Lower lobe of right lung (tissue), 2 donors: Measurements from ENCODE around the gene CEACAM8. TPM values are rescaled to one million over a fixed set of nuclear protein-coding genes. Genes with fewer than 3 reads are reported as not detected.

ENCODE experiments used
- ATAC-seq, 2 donors: fragments of 200-7000 bp; cut with Tn5 transposase; one replicate each; pipeline ENCODE4 v1.9.1; 2020 to 2022; ENCODE audit warnings: mild to moderate bottlenecking in 2 of 2, moderate library complexity in 2 of 2
- DNase-seq: peaks from one replicate; pipeline ENCODE4 v3.0.0-alpha.2; 2020
- H3K27ac ChIP-seq: fragments of 200-600 bp; one replicate; pipeline ENCODE4 v1.8.0; 2022
- H3K27me3 ChIP-seq: fragments of 200-600 bp; one replicate; pipeline ENCODE4 v1.8.0; 2022; ENCODE audit warnings: low read depth
- H3K36me3 ChIP-seq: fragments of 200-600 bp; one replicate; pipeline ENCODE4 v1.8.0; 2022; ENCODE audit warnings: mild to moderate bottlenecking
- H3K4me1 ChIP-seq: fragments of 200-600 bp; one replicate; pipeline ENCODE4 v1.8.0; 2022
- H3K4me3 ChIP-seq: fragments of 200-600 bp; one replicate; pipeline ENCODE4 v1.8.0; 2022; ENCODE audit warnings: mild to moderate bottlenecking
- H3K9me3 ChIP-seq: fragments of 200-600 bp; one replicate; pipeline ENCODE4 v1.8.0; 2022
- intact Hi-C: fragments of 100-400 bp; cut with DNase I; formaldehyde crosslinking; loops from one replicate; pipeline ENCODE4 v1.11.0; 2022
- total RNA-seq: library from RNA; stranded (reverse); fragmentation: NEBNext Ultra II Directional; extraction: Animal tissue kit (Norgen Biotek cat#: 25700); gene quantifications from one replicate; pipeline ENCODE4 v1.2.1, GENCODE V29; 2021
- TF ChIP-seq, protein P1 (sequence below): fragments of 200-600 bp; IDR thresholded peaks from one replicate; pipeline ENCODE4 v1.8.0; 2022; ENCODE audit warnings: antibody characterized with exemption, mild to moderate bottlenecking
- donor health status: DM: no; HTN: yes; CAD: no; lungs with severe emphysema.

Gene CEACAM8
- total RNA-seq, 1 donor from 2014 or later: 0.53 TPM

DNA sequence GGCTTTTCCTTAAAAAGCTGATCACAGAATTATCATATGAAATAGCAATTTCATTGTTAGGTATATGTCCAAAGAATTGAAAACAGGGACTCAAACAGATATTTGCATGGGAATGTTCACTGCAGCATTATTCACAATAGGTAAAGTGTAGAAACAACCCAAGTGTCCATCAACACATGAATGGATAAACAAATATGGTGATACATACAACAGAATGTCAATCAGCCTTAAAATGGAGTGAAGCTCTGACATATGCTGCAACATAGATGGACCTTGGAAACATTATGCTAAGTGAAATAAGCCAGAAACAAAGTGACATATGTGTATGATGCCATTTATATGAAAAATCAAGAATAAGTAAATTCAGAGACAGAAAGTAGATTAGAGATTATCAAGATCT is 60.3 kb downstream of the CEACAM8 start:
- no peaks in the 10 kb centered on the region for H3K4me1 ChIP-seq
- ATAC-seq: no peak
- no peaks in the 10 kb centered on the region for H3K27me3 ChIP-seq
- no peaks in the 10 kb centered on the region for H3K36me3 ChIP-seq
- TF ChIP-seq, protein P1, sequence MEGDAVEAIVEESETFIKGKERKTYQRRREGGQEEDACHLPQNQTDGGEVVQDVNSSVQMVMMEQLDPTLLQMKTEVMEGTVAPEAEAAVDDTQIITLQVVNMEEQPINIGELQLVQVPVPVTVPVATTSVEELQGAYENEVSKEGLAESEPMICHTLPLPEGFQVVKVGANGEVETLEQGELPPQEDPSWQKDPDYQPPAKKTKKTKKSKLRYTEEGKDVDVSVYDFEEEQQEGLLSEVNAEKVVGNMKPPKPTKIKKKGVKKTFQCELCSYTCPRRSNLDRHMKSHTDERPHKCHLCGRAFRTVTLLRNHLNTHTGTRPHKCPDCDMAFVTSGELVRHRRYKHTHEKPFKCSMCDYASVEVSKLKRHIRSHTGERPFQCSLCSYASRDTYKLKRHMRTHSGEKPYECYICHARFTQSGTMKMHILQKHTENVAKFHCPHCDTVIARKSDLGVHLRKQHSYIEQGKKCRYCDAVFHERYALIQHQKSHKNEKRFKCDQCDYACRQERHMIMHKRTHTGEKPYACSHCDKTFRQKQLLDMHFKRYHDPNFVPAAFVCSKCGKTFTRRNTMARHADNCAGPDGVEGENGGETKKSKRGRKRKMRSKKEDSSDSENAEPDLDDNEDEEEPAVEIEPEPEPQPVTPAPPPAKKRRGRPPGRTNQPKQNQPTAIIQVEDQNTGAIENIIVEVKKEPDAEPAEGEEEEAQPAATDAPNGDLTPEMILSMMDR: no peak
- intact Hi-C loops: loop anchor here (5.0 kb wide), 1 partner anchor 82 kb away; no protein-coding TSS in a partner anchor
- no peak for DNase-seq
- no peaks in the 10 kb centered on the region for H3K9me3 ChIP-seq
- no peak overlapping the region for H3K27ac ChIP-seq
- H3K4me3 ChIP-seq: no peak overlapping the region

DNA sequence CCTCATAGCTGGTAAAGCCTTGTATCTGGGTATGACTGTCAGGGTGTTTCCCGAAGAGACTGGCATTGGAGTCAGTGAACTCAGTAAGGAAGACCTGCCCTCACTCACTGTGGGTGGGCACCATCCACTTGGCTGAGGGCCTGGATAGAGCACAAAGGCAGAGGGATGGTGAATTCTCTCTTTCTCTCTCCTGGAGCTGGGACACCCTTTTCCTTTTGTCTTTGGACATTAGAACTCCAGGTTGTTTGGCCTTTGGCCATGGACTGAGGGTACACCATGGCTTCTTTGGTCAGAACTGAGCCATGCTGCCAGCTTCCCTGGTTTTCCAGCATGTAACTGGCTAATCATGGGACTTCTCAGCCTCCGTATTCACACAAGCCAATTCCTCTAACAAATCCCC is 61.8 kb downstream of the CEACAM8 start:
- H3K27ac ChIP-seq: no peak overlapping the region
- H3K4me1 ChIP-seq: peaks cover 14% of the 10 kb centered on the region
- intact Hi-C loops: loop anchor here (5.0 kb wide), 1 partner anchor 81 kb away; no protein-coding TSS in a partner anchor
- no peak for DNase-seq
- H3K4me3 ChIP-seq: no peak overlapping the region
- H3K36me3 ChIP-seq: no peaks in the 10 kb centered on the region
- no peaks in the 10 kb centered on the region for H3K9me3 ChIP-seq
- ATAC-seq: no peak
- TF ChIP-seq, protein P1: no peak
- H3K27me3 ChIP-seq: no peaks in the 10 kb centered on the region

DNA sequence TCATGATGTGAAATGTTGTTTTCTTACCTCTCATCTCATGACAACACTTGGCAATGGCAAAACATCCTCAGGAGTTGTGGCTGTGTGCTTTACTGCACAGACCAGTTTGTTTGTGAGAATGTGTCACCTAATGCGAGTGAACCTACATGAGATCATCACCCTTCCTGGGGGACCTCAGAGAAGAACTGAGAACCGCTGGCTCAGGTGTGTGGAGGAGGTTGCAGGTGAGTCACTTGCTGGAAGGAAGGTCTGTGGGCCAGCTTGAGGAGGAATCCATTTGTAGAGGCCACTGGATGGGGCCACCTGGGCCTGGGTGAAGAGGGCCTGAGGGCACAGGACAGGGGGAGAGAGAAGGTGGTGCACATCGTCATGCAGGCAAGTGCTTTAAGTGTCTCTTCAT is 63.4 kb downstream of the CEACAM8 start:
- ATAC-seq (no peak), DNase-seq (no peak)
- TF ChIP-seq, protein P1: no peak
- no peak overlapping the region for H3K4me3 ChIP-seq
- H3K27me3 ChIP-seq: no peaks in the 10 kb centered on the region
- intact Hi-C loops: loop anchor here (5.0 kb wide), 1 partner anchor 79 kb away; no protein-coding TSS in a partner anchor
- H3K9me3 ChIP-seq: no peaks in the 10 kb centered on the region
- H3K27ac ChIP-seq: no peak overlapping the region
- H3K36me3 ChIP-seq: no peaks in the 10 kb centered on the region
- H3K4me1 ChIP-seq: peaks cover 21% of the 10 kb centered on the region

Other genes starting within 250 kb of the CEACAM8 start
- gene CNFN, start 204.6 kb downstream of the CEACAM8 start, total RNA-seq: not detected
- 3.2 TPM for gene LIPE, start 167.5 kb downstream of the CEACAM8 start, total RNA-seq
- gene CXCL17, start 152.0 kb downstream of the CEACAM8 start, total RNA-seq: 159 TPM
- 13.8 TPM for gene CEACAM1, start 66.4 kb downstream of the CEACAM8 start, total RNA-seq
- not detected for gene PSG3, start 145.6 kb upstream of the CEACAM8 start, total RNA-seq
- gene PSG8, start 170.8 kb upstream of the CEACAM8 start, total RNA-seq: not detected